Liver (tissue), 9 donors: Measurements from ENCODE around the gene LHFPL2. TPM values are rescaled to one million over a fixed set of nuclear protein-coding genes. Genes with fewer than 3 reads are reported as not detected.

Experiments
- DNase-seq: peaks from one replicate; pipeline ENCODE4 v3.0.0-alpha.2; 2017; ENCODE audit warnings: low spot score
- H3K27ac ChIP-seq, 2 donors: one replicate each; pipeline ENCODE4 v1.7.0; 2013; ENCODE audit warnings: inconsistent platforms in 2 of 2, low read length in 2 of 2, control low read depth in 1 of 2, low read depth in 1 of 2, mild to moderate bottlenecking in 1 of 2
- H3K27me3 ChIP-seq, 4 donors: one replicate each; pipeline versions ENCODE4 v1.6.1 to v1.7.0; 2013; ENCODE audit warnings: low read length in 3 of 4, inconsistent platforms in 1 of 4, mild to moderate bottlenecking in 1 of 4, moderate library complexity in 1 of 4; ENCODE audit not compliant: control insufficient read depth in 4 of 4, insufficient read depth in 4 of 4
- H3K36me3 ChIP-seq, 4 donors: one replicate each; pipeline versions ENCODE4 v1.6.1 to v1.7.0; 2013; ENCODE audit warnings: low read length in 3 of 4, mild to moderate bottlenecking in 3 of 4, low read depth in 1 of 4, moderate library complexity in 1 of 4; ENCODE audit not compliant: control insufficient read depth in 4 of 4, insufficient read depth in 3 of 4
- H3K4me1 ChIP-seq, 4 donors: one replicate each; pipeline versions ENCODE4 v1.6.1 to v1.7.0; 2013; ENCODE audit warnings: low read length in 3 of 4, mild to moderate bottlenecking in 3 of 4, moderate library complexity in 1 of 4; ENCODE audit not compliant: control insufficient read depth in 4 of 4, insufficient read depth in 4 of 4
- H3K4me3 ChIP-seq, 3 donors: one replicate each; pipeline versions ENCODE4 v1.6.1 to v1.7.0; 2013; ENCODE audit warnings: low read length in 3 of 3, control low read depth in 1 of 3, low read depth in 1 of 3, mild to moderate bottlenecking in 1 of 3
- H3K9ac ChIP-seq, 2 donors: one replicate each; pipeline ENCODE4 v1.7.0; 2013; ENCODE audit warnings: low read length in 2 of 2, mild to moderate bottlenecking in 2 of 2, moderate library complexity in 2 of 2, control low read depth in 1 of 2, low read depth in 1 of 2
- H3K9me3 ChIP-seq, 4 donors: one replicate each; pipeline versions ENCODE4 v1.6.1 to v1.7.0; 2013; ENCODE audit warnings: low read length in 3 of 4; ENCODE audit not compliant: control insufficient read depth in 4 of 4
- EGR1 ChIP-seq, 2 donors: IDR thresholded peaks; 2 replicates each; pipeline ENCODE4 v1.6.1; 2016 to 2018; ENCODE audit warnings: antibody characterized with exemption in 2 of 2, low read depth in 2 of 2
- FOXA1 ChIP-seq: IDR thresholded peaks from 2 replicates; pipeline ENCODE4 v1.6.1; 2016; ENCODE audit warnings: antibody characterized with exemption
- FOXA2 ChIP-seq: IDR thresholded peaks from 2 replicates; pipeline ENCODE4 v1.6.1; 2016; ENCODE audit warnings: antibody characterized with exemption
- GABPA ChIP-seq, 2 donors: IDR thresholded peaks in 1 of 2; conservative IDR thresholded peaks in 1 of 2; 2 replicates each; pipeline ENCODE4 v1.6.1; 2016; ENCODE audit warnings: antibody characterized with exemption in 2 of 2, mild to moderate bottlenecking in 1 of 2, moderate library complexity in 1 of 2
- HNF4A ChIP-seq, 2 donors: conservative IDR thresholded peaks; 2 replicates each; pipeline ENCODE4 v1.6.1; 2016; ENCODE audit warnings: antibody characterized with exemption in 2 of 2, mild to moderate bottlenecking in 2 of 2
- HNF4G ChIP-seq: IDR thresholded peaks from 2 replicates; pipeline ENCODE4 v1.6.1; 2016; ENCODE audit warnings: antibody characterized with exemption
- JUND ChIP-seq, 2 donors: IDR thresholded peaks; 2 replicates each; pipeline ENCODE4 v1.6.1; 2016; ENCODE audit warnings: antibody characterized with exemption in 2 of 2
- NR2F2 ChIP-seq: IDR thresholded peaks from 2 replicates; pipeline ENCODE4 v1.6.1; 2016; ENCODE audit warnings: antibody characterized with exemption
- RAD21 ChIP-seq, 2 donors: IDR thresholded peaks; 2 replicates each; pipeline ENCODE4 v1.6.1; 2016; ENCODE audit warnings: antibody characterized with exemption in 2 of 2, mild to moderate bottlenecking in 2 of 2
- RXRA ChIP-seq, 2 donors: IDR thresholded peaks; 2 replicates each; pipeline ENCODE4 v1.6.1; 2017 to 2018; ENCODE audit warnings: antibody characterized with exemption in 2 of 2, mild to moderate bottlenecking in 1 of 2
- SP1 ChIP-seq: IDR thresholded peaks from 2 replicates; pipeline ENCODE4 v1.6.1; 2018; ENCODE audit warnings: antibody characterized with exemption, mild to moderate bottlenecking
- TAF1 ChIP-seq: conservative IDR thresholded peaks from 2 replicates; pipeline ENCODE4 v1.6.1; 2016; ENCODE audit warnings: antibody characterized with exemption, mild to moderate bottlenecking
- YY1 ChIP-seq: IDR thresholded peaks from 2 replicates; pipeline ENCODE4 v1.6.1; 2016; ENCODE audit warnings: antibody characterized with exemption, mild to moderate bottlenecking
- WGBS: extraction: QIAGEN DNeasy Blood & Tissue Kit; methylation state at CpG from one replicate; pipeline ENCODE4 v1.1.7; 2013; 5-methylcytosine and 5-hydroxymethylcytosine counted together
- polyA plus RNA-seq, 2 donors: library from polyadenylated mRNA; stranded (reverse) in 1 of 2; unstranded in 1 of 2; fragments of 200-250 nt in 1 of 2; fragments of >200 nt in 1 of 2; fragmentation: Nextera tagmentation in 1 of 2; extraction: Ambion mirVana in 1 of 2; gene quantifications; one replicate each; pipeline versions ENCODE4 v1.2.1 to v1.2.3, GENCODE V29; 2013 to 2015
- total RNA-seq, 2 donors: library from RNA; depleted of rRNA; stranded (reverse); fragments of >200 nt; gene quantifications; one replicate each; pipeline ENCODE4 v1.2.3, GENCODE V29; 2014
- TF ChIP-seq, protein P1 (sequence below): IDR thresholded peaks from 2 replicates; pipeline ENCODE4 v1.6.1; 2016; ENCODE audit warnings: antibody characterized with exemption, mild to moderate bottlenecking
- TF ChIP-seq, protein P2 (sequence below): fragments of 150-350 bp; IDR thresholded peaks from 2 replicates; pipeline ENCODE4 v1.5.1; 2017; ENCODE audit warnings: improper control_type of control experiment, low read depth, low read length; ENCODE audit not compliant: missing input control
- TF ChIP-seq, protein P3 (sequence below): IDR thresholded peaks from 2 replicates; pipeline ENCODE4 v1.6.1; 2016; ENCODE audit warnings: antibody characterized with exemption
- TF ChIP-seq, protein P4 (sequence below): IDR thresholded peaks from 2 replicates; pipeline ENCODE4 v1.6.1; 2016; ENCODE audit warnings: antibody characterized with exemption
- TF ChIP-seq, protein P5 (sequence below): IDR thresholded peaks from 2 replicates; pipeline ENCODE4 v1.6.1; 2016; ENCODE audit warnings: antibody characterized with exemption
- donor health status: healthy.
- donor health status: healthy.
- donor health status: healthy.
- donor health status: healthy.
- donor health status: healthy.

Gene LHFPL2
- total and polyA plus RNA-seq, 4 donors, result 1.6 to 9.4 (median 5.6) TPM

DNA sequence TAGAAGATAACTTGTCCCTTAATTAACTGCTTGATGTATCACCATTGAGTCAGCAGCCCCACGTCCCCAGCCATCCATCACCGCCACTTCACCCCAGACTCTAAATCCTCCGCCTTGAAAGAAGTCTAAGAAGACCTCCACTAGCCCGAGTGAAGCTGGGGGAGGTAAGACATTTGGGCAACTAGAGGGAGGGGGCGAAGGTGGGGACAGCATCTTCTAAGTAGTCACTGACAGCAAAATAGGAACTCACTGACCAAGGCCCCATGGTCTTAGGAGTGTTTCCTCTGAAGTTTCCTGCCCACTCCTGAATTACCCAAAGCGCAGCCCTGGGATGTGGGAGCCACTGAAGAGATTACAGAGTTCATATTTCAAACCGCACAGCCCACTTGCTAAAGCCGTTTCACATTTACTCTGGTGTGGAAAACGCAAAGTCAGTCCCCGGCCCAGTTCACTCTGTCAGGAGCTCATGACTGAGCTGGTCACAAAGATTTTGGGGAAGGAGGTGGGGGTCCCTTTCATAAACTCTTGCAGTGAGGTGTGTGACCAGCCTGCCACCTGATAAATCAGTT is 107.4 kb downstream of the LHFPL2 start:
- Histone ChIP-seq H3K9me3 (no peaks in the 10 kb centered on the region), H3K9ac (no peak overlapping the region), H3K4me1 (peaks cover under 1 to 1% (median under 1%) of the 10 kb centered on the region in 4 donors), H3K36me3 (no peaks in the 10 kb centered on the region), H3K27me3 (peaks cover 0 to 6% (median 0%) of the 10 kb centered on the region in 4 donors), H3K27ac (no peak overlapping the region), H3K4me3 (no peak overlapping the region)
- TF ChIP-seq, protein P1, sequence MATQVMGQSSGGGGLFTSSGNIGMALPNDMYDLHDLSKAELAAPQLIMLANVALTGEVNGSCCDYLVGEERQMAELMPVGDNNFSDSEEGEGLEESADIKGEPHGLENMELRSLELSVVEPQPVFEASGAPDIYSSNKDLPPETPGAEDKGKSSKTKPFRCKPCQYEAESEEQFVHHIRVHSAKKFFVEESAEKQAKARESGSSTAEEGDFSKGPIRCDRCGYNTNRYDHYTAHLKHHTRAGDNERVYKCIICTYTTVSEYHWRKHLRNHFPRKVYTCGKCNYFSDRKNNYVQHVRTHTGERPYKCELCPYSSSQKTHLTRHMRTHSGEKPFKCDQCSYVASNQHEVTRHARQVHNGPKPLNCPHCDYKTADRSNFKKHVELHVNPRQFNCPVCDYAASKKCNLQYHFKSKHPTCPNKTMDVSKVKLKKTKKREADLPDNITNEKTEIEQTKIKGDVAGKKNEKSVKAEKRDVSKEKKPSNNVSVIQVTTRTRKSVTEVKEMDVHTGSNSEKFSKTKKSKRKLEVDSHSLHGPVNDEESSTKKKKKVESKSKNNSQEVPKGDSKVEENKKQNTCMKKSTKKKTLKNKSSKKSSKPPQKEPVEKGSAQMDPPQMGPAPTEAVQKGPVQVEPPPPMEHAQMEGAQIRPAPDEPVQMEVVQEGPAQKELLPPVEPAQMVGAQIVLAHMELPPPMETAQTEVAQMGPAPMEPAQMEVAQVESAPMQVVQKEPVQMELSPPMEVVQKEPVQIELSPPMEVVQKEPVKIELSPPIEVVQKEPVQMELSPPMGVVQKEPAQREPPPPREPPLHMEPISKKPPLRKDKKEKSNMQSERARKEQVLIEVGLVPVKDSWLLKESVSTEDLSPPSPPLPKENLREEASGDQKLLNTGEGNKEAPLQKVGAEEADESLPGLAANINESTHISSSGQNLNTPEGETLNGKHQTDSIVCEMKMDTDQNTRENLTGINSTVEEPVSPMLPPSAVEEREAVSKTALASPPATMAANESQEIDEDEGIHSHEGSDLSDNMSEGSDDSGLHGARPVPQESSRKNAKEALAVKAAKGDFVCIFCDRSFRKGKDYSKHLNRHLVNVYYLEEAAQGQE, result no peak
- TF ChIP-seq FOXA1 (no peak), RAD21 (IDR thresholded peaks at IDR 0.05) (no peak), GABPA (IDR thresholded peaks at IDR 0.05 in 1 of 2, conservative IDR thresholded peaks at IDR 0.05 in 1 of 2) (no peak), YY1 (no peak), TAF1 (no peak), RXRA (IDR thresholded peaks at IDR 0.05) (no peak), FOXA2 (no peak), EGR1 (IDR thresholded peaks at IDR 0.05; ENCODE audit: low read depth in 2 of 2) (no peak), HNF4A (conservative IDR thresholded peaks at IDR 0.05) (no peak), JUND (IDR thresholded peaks at IDR 0.05) (no peak), HNF4G (no peak), NR2F2 (no peak), SP1 (no peak)
- TF ChIP-seq, protein P2, sequence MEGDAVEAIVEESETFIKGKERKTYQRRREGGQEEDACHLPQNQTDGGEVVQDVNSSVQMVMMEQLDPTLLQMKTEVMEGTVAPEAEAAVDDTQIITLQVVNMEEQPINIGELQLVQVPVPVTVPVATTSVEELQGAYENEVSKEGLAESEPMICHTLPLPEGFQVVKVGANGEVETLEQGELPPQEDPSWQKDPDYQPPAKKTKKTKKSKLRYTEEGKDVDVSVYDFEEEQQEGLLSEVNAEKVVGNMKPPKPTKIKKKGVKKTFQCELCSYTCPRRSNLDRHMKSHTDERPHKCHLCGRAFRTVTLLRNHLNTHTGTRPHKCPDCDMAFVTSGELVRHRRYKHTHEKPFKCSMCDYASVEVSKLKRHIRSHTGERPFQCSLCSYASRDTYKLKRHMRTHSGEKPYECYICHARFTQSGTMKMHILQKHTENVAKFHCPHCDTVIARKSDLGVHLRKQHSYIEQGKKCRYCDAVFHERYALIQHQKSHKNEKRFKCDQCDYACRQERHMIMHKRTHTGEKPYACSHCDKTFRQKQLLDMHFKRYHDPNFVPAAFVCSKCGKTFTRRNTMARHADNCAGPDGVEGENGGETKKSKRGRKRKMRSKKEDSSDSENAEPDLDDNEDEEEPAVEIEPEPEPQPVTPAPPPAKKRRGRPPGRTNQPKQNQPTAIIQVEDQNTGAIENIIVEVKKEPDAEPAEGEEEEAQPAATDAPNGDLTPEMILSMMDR, result no peak
- TF ChIP-seq, protein P3, sequence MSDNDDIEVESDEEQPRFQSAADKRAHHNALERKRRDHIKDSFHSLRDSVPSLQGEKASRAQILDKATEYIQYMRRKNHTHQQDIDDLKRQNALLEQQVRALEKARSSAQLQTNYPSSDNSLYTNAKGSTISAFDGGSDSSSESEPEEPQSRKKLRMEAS, result no peak
- TF ChIP-seq, protein P4, sequence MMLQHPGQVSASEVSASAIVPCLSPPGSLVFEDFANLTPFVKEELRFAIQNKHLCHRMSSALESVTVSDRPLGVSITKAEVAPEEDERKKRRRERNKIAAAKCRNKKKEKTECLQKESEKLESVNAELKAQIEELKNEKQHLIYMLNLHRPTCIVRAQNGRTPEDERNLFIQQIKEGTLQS, result no peak
- TF ChIP-seq, protein P5, sequence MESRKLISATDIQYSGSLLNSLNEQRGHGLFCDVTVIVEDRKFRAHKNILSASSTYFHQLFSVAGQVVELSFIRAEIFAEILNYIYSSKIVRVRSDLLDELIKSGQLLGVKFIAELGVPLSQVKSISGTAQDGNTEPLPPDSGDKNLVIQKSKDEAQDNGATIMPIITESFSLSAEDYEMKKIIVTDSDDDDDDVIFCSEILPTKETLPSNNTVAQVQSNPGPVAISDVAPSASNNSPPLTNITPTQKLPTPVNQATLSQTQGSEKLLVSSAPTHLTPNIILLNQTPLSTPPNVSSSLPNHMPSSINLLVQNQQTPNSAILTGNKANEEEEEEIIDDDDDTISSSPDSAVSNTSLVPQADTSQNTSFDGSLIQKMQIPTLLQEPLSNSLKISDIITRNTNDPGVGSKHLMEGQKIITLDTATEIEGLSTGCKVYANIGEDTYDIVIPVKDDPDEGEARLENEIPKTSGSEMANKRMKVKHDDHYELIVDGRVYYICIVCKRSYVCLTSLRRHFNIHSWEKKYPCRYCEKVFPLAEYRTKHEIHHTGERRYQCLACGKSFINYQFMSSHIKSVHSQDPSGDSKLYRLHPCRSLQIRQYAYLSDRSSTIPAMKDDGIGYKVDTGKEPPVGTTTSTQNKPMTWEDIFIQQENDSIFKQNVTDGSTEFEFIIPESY, result no peak
- 86% methylated on average over 10 of the region's 10 CpGs for WGBS
- DNase-seq, result no peak
